Transverse colon (tissue), 4 donors: Measurements from ENCODE around the gene ZFP92. TPM values are rescaled to one million over a fixed set of nuclear protein-coding genes. Genes with fewer than 3 reads are reported as not detected.
A peak's percentile ranks its signal among the peaks of the same experiment; 100 is the strongest.

Source experiments
- DNase-seq: peaks from one replicate; pipeline ENCODE4 v3.0.0-alpha.2; 2019
- H3K27ac ChIP-seq, 4 donors: fragments of 200-600 bp; sonication (generic); 2 replicates each; pipeline ENCODE4 v1.5.1; 2016 to 2018; ENCODE audit warnings: inconsistent platforms in 4 of 4
- H3K27me3 ChIP-seq: fragments of 200-600 bp; sonication (generic); 2 replicates; pipeline ENCODE4 v1.5.1; 2017; ENCODE audit warnings: inconsistent platforms
- H3K36me3 ChIP-seq, 4 donors: fragments of 200-600 bp; sonication (generic); 2 replicates each; pipeline ENCODE4 v1.5.1; 2017 to 2019; ENCODE audit warnings: inconsistent platforms in 4 of 4
- H3K4me1 ChIP-seq, 4 donors: fragments of 200-600 bp; sonication (generic); 2 replicates each; pipeline ENCODE4 v1.5.1; 2017 to 2020; ENCODE audit warnings: inconsistent platforms in 4 of 4
- H3K4me3 ChIP-seq, 4 donors: fragments of 200-600 bp; sonication (generic); 1 replicate in 1 of 4; 2 replicates in 3 of 4; pipeline versions ENCODE4 v1.5.1 to v1.6.1; 2017 to 2019; ENCODE audit warnings: inconsistent platforms in 4 of 4
- H3K9me3 ChIP-seq, 2 donors: fragments of 200-600 bp; sonication (generic); 2 replicates each; pipeline ENCODE4 v1.5.1; 2017 to 2019; ENCODE audit warnings: inconsistent platforms in 2 of 2
- CTCF ChIP-seq, 5 experiments: fragments of 200-600 bp in 3 of 5; fragments of 450-650 bp in 2 of 5; sonication (generic) in 3 of 5; IDR thresholded peaks; 1 replicate in 2 of 5; 2 replicates in 3 of 5; pipeline ENCODE4 v1.5.1; 2016 to 2017; ENCODE audit warnings: antibody characterized with exemption in 5 of 5, inconsistent platforms in 3 of 5, mild to moderate bottlenecking in 2 of 5, moderate library complexity in 1 of 5
- EP300 ChIP-seq: sonication (generic); formaldehyde crosslinking; IDR thresholded peaks from one replicate; pipeline ENCODE4 v1.6.1; 2017; ENCODE audit warnings: antibody characterized with exemption, low read depth
- POLR2A ChIP-seq: fragments of 450-650 bp; IDR thresholded peaks from one replicate; pipeline ENCODE4 v1.6.1; 2016; ENCODE audit warnings: antibody characterized with exemption, mild to moderate bottlenecking, moderate library complexity
- POLR2AphosphoS5 ChIP-seq, 3 donors: sonication (generic); formaldehyde crosslinking; IDR thresholded peaks; one replicate each; pipeline ENCODE4 v1.6.1; 2016; ENCODE audit warnings: antibody characterized with exemption in 3 of 3
- WGBS, 2 donors: methylation state at CpG; one replicate each; pipeline ENCODE4 v1.1.5; 2018; ENCODE audit warnings: low coverage in 1 of 2; 5-methylcytosine and 5-hydroxymethylcytosine counted together
- in situ Hi-C, 4 donors: fragments of 200-750 bp; cut with MboI; loops; one replicate each; pipeline versions ENCODE4 v1.15.0 to v1.15.1; 2017; ENCODE audit warnings: low sequenced_read_pairs in 3 of 4, low pct_ligation_motif_present in 1 of 4, low pct_unique_long_range_greater_than_20kb in 1 of 4
- intact Hi-C: fragments of 100-400 bp; cut with DNase I; formaldehyde crosslinking; loops from one replicate; pipeline ENCODE4 v1.15.1; 2023; ENCODE audit warnings: low total_unique reads
- total RNA-seq, 4 donors: library from RNA; depleted of rRNA; stranded (reverse); fragments of >200 nt; gene quantifications; one replicate each; pipeline ENCODE4 v1.1.0, GENCODE V29; 2016

Gene ZFP92
- 1 to 10 TPM in 2 of 4 donors, under 1 TPM in 2; 0.27 to 3.0 (median 1.3) TPM for total RNA-seq

- in situ Hi-C loops (no loop called here), intact Hi-C loops (no loop called here)
- Histone ChIP-seq H3K4me1 (peaks cover 0 to 7% (median 3%) of the 10 kb centered on the region in 4 donors), H3K9me3 (no peaks in the 10 kb centered on the region), H3K27me3 (peaks cover 5% of the 10 kb centered on the region), H3K36me3 (no peaks in the 10 kb centered on the region), H3K4me3 (peak within 1 kb of the TSS; percentile 13 to 56 (median 32)), H3K27ac (peak within 1 kb of the TSS in 1 of 4 donors; percentile 28)
- no peak for TF ChIP-seq POLR2AphosphoS5 (IDR thresholded peaks at IDR 0.05)
- TF ChIP-seq EP300 = no peak
- no peak for TF ChIP-seq POLR2A
- no peak for TF ChIP-seq CTCF (IDR thresholded peaks at IDR 0.05)
- WGBS, 2 donors = 56% methylated on average over 39 of the region's 75 CpGs; no CpG with 5 or more reads in 1 of the 2 donors
- peak; percentile 32 for DNase-seq
These were observed at the start of gene ZFP92 for GRCh38 chrX:153411255-153411987. TSS of gene ZFP92 (plus strand) at chrX:153411472. CDS start at chrX:153418323, 6,851 bp downstream.

- Histone ChIP-seq H3K4me1 (no peaks in the 10 kb centered on the region), H3K9me3 (no peaks in the 10 kb centered on the region), H3K36me3 (no peaks in the 10 kb centered on the region), H3K4me3 (no peak overlapping the region), H3K27me3 (no peaks in the 10 kb centered on the region), H3K27ac (no peak overlapping the region)
- no peak for DNase-seq
- 33% methylated on average over 2 of the region's 2 CpGs; no CpG with 5 or more reads in 1 of the 2 donors for WGBS, 2 donors
- in situ Hi-C loops = loop anchor here in 1 of 4 donors (25.0 kb wide), 1 partner anchor 200 kb away; no protein-coding TSS in a partner anchor
- intact Hi-C loops = no loop called here
- TF ChIP-seq POLR2AphosphoS5 (IDR thresholded peaks at IDR 0.05) (no peak), CTCF (IDR thresholded peaks at IDR 0.05) (no peak), EP300 (no peak), POLR2A (no peak)
These were observed 49.4 kb upstream of the ZFP92 start for GRCh38 chrX:153361781-153362397.

- no peak for DNase-seq
- Histone ChIP-seq H3K36me3 (no peaks in the 10 kb centered on the region), H3K27me3 (no peaks in the 10 kb centered on the region), H3K4me1 (no peaks in the 10 kb centered on the region), H3K27ac (no peak overlapping the region), H3K4me3 (no peak overlapping the region), H3K9me3 (no peaks in the 10 kb centered on the region)
- in situ Hi-C loops (loop anchor here in 1 of 4 donors (25.0 kb wide), 1 partner anchor 203 kb away; no protein-coding TSS in a partner anchor), intact Hi-C loops (no loop called here)
- 61 to 83% methylated on average over 1 to 4 of the region's 4 CpGs for WGBS, 2 donors
- no peak for TF ChIP-seq CTCF (IDR thresholded peaks at IDR 0.05)
- TF ChIP-seq POLR2A = no peak
- no peak for TF ChIP-seq EP300
These were observed 45.6 kb upstream of the ZFP92 start for GRCh38 chrX:153365670-153366069.

GRCh38 chrX:153366119-153366518, 45.2 kb upstream of the ZFP92 start:
- H3K9me3 ChIP-seq = no peaks in the 10 kb centered on the region

More at GRCh38 chrX:153366119-153366518, 45.2 kb upstream of the ZFP92 start:
- intact Hi-C loops = no loop called here
- in situ Hi-C loops = loop anchor here in 1 of 4 donors (25.0 kb wide), 1 partner anchor 204 kb away; no protein-coding TSS in a partner anchor
- no peak for TF ChIP-seq POLR2A
- TF ChIP-seq CTCF (IDR thresholded peaks at IDR 0.05) = no peak
- TF ChIP-seq EP300 = no peak
- TF ChIP-seq POLR2AphosphoS5 (IDR thresholded peaks at IDR 0.05) = no peak
- no peak overlapping the region for H3K27ac ChIP-seq
- no peak overlapping the region for H3K4me3 ChIP-seq
- WGBS, 2 donors = 33 to 85% methylated on average over 1 to 3 of the region's 3 CpGs
- H3K27me3 ChIP-seq = no peaks in the 10 kb centered on the region
- no peaks in the 10 kb centered on the region for H3K36me3 ChIP-seq
- no peak for DNase-seq
- no peaks in the 10 kb centered on the region for H3K4me1 ChIP-seq
